CD4-positive, alpha-beta T cell treated with Interleukin-17A for 1 hour (primary cell): ENCODE data around the gene ACAP3.
"Not testable (repeated sequence)": the region's sequence is repeated elsewhere in the genome, so short reads cannot be mapped to it uniquely, and the experiment has no call there.

Experiments
- DNase-seq: peaks from one replicate; pipeline ENCODE4 v3.0.0-alpha.2; 2020

ACAP3 gene

DNA sequence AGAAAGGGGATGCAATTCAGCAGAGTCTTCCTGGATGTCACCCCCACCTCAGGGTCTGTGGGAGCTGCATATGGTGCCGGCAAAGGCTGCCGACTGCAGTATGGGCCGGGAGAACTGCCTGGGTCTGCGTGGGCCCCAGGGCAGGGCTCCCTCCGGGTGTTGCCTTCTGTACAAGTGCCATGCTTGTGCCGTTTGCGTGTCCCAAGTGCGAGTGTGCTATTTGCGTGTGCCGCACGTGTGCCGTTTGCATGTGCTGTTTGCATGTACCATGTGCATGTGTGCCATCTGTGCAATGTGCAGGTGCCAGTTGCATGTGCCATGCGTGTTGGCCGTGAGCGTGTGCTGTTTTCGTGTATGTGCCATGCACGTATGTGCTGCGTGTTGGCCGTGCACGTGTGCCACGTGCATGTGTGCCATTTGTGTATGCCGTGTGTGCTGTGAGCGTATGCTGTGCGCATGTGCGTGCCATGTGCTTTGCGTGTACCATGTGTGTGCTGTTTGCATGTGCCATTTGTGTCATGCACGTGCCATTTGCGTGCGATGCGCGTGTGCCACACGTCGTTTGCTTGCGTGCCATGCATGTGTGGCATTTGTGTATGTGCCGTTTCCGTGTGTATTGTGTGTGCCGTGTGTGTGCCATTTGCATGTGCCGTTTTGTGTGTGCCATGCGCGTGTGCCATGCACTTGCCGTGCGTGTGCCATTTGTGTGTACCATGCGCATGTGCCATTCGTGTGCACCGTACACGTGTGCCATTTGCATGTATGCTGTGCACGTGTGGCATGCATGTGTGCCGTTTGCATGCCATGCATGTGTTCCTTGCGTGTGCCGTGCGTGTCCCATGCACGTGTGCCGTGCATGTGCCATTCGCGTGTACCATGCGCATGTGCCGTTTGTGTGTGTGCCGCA, 21.8 kb upstream of the ACAP3 start:
- DNase-seq: no peak

DNA sequence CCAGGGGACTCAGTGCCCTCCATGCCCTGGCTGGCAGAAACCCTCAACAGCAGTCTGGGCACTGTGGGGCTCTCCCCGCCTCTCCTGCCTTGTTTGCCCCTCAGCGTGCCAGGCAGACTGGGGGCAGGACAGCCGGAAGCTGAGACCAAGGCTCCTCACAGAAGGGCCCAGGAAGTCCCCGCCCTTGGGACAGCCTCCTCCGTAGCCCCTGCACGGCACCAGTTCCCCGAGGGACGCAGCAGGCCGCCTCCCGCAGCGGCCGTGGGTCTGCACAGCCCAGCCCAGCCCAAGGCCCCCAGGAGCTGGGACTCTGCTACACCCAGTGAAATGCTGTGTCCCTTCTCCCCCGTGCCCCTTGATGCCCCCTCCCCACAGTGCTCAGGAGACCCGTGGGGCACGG, 20.5 kb upstream of the ACAP3 start:
- DNase-seq: no peak

DNA sequence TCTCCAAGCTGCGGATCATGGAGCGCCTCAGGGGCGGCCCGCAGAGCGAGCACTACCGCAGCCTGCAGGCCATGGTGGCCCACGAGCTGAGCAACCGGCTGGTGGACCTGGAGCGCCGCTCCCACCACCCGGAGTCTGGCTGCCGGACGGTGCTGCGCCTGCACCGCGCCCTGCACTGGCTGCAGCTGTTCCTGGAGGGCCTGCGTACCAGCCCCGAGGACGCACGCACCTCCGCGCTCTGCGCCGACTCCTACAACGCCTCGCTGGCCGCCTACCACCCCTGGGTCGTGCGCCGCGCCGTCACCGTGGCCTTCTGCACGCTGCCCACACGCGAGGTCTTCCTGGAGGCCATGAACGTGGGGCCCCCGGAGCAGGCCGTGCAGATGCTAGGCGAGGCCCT, 19.6 kb upstream of the ACAP3 start:
- no peak for DNase-seq

DNA sequence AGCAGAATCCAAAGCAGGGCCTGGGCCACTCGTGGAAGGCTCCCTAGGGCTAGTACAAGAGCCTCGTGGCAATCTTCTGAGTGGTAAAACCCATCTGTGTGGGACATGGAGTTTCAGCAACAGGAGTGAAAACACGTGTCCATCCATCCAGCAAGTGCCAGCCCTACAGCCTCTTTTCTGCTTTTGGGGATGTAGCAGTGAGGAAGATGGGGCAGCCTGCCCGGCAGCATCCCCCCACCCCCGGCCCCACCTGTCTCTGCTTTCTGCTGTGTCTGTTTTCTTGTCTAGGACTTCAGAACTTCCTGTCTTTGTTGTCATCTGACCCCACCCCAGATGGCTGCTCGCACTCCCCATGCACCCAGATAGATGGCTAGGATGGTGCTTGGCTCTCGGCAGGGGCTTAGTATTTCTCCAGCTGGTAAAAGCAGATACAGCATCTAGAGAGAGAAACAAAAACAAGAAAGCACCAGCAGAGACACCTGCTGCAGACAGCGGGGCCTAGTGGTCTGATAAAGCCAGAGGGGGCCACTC, 18.4 kb upstream of the ACAP3 start:
- DNase-seq: no peak

DNA sequence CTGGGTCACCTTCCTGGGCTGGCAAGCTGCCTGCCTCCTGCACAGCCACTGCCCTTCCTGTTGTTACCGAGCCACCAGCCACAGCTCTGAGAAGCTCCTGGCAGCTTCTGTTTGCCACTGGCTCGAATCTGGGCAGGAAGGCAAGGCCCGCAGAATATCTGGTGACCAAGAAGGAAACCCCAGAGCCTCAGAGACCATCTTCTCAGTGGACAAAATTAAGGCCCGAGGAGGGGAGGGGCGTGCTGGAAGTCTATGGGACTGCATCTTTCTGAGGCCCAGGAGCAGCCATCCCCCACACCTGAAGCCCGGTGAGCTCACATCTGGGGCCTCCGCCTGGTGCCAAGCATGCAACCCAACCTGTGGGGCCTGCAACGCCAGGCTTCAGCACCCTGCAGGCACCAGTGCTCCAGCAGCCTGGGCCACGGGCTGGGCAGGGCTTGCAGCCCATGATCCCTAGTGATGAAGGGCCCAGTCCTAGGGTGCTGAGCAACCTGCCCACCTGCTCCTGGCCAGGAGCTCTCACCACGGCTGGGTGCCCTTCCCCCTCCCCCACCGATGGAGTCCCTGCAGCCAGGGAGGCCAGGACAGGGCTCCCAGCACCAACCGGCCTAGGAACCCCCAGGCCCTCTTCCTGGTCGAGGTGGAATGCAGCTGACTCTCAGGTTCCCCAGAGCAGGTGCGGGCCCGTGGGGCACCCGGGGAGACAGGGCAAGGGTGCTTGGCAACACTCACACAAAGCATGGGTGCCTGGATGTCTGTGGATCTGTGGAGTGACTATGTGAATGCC, 17.8 kb upstream of the ACAP3 start:
- DNase-seq: no peak

DNA sequence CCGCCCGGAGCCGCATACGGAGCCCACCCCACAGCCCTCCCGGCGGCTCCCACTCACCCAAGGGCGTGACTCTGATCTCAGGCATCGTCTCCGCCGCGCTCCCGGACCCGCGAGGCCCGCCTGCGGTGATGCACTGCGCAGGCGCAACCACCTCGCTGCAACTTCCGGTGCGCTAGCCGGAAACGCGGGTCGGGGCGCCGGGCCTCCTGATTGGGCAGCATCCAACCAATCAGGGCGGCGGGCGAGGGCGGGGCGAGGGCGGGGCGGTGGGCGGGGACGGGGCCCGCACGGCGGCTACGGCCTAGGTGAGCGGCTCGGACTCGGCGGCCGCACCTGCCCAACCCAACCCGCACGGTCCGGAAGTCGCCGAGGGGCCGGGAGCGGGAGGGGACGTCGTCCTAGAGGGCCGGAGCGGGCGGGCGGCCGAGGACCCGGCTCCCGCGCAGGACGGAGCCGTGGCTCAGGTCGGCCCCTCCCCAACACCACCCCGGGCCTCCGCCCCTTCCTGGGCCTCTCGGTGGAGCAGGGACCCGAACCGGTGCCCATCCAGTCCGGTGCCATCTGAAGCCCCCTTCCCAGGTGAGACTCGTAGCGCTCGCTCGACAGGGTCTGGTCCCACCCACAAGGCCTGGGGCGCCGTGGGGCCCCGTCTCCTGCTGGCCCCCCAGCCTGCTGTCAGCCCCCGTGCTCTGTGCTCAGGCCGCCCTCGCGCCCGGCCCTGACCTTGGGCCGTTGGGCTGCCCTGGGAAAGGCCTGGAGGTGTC, 17.0 kb upstream of the ACAP3 start, which contains the start of the genes CPTP and INTS11:
Gene CPTP (plus strand): TSS at position 279 of the 764 bp plus-strand sequence. CDS start 2,109 bp downstream, outside the sequence.
Gene INTS11 (minus strand): TSS at position 137 of the 764 bp plus-strand sequence. CDS start 52 bp downstream, at position 85.
- peak; percentile 95 for DNase-seq

DNA sequence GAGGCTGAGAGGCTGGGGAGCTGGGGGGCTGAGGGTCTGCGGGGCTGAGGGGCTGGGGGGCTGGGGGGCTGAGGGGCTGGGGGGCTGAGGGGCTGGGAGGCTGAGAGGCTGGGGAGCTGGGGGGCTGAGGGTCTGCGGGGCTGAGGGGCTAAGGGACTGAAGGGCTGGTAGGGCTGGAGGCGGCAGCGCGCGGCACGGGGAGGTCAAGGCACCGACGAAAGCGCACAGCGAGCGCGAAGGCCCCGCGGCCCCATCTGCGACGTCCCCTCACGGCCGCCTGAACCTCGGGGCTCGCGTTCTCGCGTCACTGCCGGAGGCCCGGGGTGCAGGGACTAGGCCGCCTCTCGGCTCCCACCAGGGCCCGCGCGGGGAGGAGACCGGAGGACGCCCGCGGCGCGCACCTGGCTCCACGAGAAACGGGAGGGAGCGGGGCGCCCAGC, 16.4 kb upstream of the ACAP3 start:
- DNase-seq: no peak

DNA sequence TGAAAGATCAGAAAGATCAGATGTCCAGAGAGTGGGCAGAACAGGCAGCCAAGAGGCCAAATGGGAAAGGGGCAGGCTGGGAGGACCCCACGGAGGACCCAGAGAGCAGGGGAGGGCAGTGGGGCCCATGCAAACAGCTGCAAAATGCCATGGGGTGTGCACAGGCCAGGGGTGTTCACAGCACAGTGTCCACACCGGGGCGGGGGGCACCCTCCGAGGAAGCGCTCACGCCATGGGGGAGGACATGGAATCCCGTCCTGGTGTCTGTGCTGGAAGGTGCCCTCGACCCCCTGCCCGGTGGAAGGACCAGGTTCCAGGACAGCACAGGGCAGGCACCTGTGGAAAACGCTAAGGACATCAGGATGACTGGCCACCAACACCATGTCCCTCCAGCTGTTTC, 15.2 kb upstream of the ACAP3 start:
- no peak for DNase-seq

DNA sequence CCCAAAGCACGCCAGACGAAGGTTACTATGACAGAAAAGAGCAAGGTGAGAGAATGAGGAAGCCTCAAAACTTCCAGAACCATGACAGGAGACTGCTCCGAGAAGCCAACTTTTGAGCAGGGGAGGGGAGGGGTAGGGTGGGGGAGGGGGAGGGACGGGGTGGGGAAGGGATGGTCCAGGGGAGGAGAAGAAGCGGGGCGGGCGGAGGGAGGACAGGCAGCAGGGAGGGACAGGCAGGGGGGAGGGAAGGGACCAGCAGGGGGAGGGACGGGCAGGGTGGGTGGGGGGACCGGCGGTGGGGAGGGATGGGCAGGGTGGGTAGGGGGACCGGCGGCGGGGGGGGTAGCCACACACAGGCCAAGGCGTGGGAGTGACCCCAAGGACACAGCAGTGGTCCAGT, 14.7 kb upstream of the ACAP3 start:
- DNase-seq: no peak

DNA sequence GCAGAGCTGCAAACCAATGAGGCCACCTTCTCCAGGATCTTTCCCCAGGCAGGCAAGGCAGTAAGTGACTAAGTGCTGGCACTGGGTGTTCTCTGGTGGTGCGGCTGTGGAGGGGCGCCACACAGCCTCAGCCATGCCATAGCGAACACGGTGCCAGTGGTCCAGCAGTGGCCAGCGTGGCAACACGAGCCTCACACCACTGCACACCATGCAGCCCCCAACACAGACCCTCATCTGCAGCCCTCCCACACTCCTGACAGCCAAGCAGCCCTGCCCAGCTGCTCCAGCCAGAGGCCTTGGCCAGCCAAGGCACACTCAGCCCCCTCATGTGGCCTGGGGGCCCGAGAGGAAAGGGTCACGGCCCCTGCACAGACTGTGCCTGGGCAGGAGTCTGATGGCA, 13.7 kb upstream of the ACAP3 start:
- DNase-seq: no peak

DNA sequence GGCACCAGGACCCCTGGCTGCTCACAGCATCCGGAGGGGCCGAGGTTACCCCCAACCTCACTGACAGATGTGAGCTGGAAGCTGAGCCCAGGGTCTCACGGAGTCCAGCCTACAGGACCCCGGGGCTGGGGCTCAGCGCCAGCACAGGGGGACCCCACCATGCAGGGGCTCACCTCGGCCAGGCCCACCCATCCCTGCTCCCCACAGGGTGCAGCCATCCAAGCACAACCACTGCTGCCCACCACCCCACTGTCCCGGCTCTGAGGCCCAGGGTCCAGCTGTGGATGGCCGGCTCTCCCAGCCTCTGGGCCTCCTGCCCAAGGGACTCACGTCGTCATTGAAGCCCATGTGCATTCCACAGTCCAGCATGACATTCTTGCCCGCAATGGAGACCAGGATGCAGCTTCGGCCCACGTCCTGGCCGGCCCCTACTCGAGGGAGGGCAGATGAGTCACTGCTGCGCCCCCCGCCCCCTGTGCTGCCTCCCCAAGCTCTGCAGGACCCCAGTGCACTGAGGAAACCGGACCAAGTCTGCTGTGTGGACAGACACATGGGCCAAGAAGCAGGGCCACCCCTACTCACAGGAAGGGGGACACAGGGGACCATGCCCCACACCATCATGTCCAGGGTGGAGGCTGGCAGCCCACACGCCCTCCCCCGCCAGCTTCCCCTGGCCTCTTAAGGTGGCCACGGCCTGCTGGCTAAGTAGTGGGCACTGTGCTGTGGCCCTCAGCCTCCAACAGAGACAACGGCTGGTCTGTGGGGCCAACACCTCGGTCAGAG, 13.1 kb upstream of the ACAP3 start:
- DNase-seq: no peak

DNA sequence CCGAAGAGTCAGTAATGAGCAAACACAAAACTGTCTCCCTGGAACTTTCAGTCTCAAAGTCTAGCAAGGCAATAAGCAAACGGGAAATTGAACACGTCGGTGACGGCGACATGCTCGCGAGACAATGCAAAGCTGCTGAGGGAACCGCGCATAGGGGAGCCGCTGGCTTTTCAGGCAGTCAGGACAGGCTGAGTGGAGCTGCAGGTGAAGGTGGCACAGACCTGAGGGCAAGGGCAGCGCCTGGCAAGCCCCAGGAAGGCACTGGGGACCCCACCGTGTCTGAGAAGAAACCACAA, 11.9 kb upstream of the ACAP3 start:
- DNase-seq: no peak

DNA sequence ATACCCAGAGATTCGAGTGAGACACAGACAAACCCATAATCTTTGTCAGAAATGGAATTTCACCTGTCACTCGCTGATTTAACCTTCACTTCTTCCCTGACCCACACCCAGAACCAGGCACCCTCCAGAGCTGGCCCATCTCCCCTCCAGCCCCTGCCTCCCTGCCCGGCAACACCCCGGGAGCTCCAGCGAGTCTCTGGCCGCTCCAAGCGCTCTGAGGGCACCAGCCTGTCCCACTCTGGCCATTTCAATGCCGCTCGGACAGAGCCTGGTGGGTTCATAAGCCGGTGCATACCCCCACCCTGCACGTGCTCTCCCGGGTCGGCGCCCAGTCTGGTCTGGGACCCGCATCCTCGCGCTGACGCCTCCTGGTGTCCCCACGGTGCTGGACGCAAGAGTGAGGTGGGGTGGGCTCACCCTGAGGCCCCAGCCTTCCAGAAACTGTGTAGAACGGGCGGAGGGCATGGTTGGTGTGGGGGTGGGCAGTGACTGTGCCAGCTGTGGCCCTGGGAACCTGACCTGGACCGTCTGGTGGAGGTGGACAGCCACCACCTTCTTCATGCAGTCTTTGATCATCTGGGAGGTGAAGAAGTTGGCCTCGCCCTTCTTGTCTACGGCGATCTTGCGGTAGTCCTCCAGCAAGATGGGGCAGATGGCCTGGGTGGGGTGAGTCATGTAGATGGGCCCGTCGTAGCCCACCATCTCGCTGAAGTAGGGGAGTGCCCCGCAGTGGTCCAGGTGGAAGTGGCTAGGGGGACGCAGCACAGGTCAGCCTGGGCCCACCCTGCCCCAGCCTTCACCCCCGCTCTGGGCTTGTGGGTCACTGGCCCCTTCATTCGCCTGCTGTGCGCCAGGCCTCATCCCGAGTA, 11.3 kb upstream of the ACAP3 start:
- no peak for DNase-seq

DNA sequence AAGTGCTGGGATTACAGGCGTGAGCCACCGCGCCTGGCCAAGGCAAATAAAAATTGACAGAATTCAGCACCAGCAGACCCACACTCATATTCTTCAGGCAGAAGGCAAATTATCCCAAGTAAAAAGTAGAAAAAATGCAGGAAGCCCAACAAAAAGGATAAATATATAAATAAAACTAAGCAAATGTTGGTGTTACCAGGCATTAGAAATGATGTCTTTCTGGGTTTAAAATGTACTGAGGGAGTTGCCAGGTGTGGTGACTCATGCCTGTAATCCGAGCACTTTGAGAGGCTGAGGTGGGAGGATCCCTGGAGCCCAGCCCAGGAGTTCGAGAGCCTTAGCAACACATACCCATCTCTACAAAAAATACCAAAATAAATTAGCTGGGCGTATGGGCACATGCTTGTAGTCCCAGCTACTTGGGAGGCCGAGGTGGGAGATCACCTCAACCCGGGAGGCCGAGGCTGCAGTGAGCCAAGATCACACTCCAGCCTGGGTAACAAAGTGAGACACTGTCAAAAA, 10.5 kb upstream of the ACAP3 start:
- DNase-seq: no peak

DNA sequence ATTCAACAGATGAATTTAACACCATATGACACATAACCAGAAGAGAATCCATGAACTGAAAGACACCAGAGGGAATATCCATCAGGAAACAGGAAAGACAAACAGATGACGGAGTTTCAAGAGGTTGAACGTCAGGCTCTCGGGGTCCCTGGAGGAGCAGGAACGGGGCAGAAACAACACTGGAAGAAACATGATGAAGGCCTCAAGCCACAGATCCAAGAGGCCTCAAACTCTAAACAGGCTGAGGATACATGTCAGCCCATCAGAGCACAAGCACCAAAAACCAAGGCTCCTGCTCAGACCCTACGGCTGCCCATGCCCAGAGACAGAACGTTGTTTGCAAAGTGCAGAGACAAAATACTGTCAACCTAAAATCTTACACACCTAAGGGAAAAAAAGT, 9.7 kb upstream of the ACAP3 start:
- no peak for DNase-seq

DNA sequence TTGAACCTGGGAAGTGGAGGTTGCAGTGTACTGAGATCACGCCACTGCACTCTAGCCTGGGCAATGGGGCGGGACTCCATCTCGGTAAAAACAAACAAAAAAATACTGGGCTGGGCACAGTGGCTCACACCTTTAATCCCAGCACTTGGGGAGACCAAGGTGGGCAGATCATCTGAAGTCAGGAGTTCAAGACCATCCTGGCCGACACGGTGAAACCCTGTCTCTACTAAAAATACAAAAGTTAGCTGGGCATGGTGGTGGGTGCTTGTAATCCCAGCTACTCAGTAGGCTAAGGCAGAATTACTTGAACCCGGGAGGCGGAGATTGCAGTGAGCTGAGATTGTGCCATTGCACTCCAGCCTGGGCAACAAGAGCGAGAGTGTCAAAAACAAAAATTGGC, 8.5 kb upstream of the ACAP3 start:
- DNase-seq: not testable (repeated sequence)

DNA sequence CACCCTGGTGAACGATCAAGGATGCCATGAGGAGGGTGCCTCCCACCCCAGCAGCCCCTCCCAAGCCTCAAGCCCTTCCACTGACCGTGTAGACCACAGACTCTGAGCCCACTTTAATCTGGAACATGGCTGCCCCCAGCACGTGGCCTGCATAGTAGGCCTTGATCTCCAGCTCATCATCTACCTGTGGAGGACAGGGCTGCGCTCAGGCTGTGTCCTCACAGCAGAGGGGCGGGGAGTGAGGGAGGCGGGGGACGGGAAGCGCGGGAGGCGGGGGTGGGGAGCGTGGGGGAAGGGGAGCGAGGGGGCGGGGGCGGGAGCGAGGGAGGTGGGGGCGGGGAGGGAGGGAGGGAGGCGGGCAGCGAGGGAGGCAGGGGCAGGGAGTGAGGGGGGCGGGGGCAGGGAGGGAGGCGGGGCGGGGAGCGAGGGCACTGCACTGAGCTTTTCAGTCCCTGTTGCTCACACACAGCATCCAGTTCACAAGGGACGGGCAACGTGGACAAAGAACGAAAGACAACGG, 7.8 kb upstream of the ACAP3 start:
- DNase-seq: no peak

DNA sequence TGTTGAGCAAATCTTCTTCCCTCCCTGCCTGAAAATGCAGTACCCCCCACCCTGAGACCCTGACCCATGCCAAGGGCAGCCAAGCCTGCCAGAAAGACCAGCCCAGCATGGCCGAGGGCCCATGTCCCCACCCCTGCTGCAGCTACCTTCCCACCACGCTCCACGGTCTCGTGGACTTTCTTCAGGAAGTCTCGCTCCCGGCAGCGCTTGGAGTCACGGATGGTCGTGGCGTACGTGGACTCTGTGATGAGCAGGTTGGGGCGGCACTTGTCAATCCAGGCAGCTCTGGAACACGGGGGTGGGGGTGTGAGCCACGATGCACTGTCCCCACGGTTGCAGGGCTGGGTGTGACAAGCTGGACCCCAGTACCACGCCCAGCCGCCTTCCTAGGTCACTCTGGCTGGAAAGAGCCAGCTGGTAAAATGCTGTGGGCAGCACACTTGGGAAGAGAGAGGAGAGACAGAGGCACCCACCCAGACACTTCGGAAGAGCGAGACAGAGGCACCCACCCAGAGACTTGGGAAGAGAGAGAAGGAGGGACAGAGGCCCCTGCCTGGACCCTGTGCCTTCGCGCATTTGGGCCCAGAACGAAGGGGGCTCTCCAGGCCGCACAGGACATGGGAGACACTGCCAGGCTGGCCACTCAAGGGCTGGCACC, 7.1 kb upstream of the ACAP3 start:
- DNase-seq: no peak

DNA sequence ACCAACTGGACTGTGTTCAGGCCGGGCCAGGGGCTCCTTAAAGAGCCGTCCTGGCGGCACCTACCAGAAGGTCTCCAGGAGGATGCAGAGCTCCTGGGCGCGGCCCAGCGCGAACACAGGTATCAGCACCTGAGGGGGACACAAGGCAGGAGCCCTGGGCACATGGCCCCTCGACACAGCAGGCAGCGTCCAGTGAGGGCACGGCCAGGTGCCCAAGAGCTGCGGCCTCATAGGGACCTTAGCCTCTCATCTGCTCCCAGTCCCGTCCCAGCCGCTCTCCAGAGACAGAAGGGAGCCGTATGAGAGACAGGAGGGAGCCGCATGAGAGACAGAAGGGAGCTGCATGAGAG, 6.5 kb upstream of the ACAP3 start:
- DNase-seq: no peak
